ENCODE data around the gene FOXL3. TPM values are rescaled to one million over a fixed set of nuclear protein-coding genes. Genes with fewer than 3 reads are reported as not detected.

Gene FOXL3
- total RNA-seq, 1 experiment from 2014 or later, result not detected

GRCh38 chr7:304574-305409, 14.8 kb downstream of the FOXL3 start:
- POLR2A ChIA-PET, result no interaction called here
- no peak overlapping the region for H3K27ac ChIP-seq (ENCODE audit: low read depth, low read length)
- DNase-seq (ENCODE audit: low read depth, low spot score) (no peak), ATAC-seq (no peak)
- H3K9me2 ChIP-seq (ENCODE audit: insufficient read depth), result no peaks in the 10 kb centered on the region
- no peaks in the 10 kb centered on the region for H3K36me3 ChIP-seq (ENCODE audit: control insufficient read depth in 1 of 2, insufficient read depth in 2 of 2, low read length in 2 of 2)
- H3K4me1 ChIP-seq (ENCODE audit: control insufficient read depth in 1 of 2, insufficient read depth in 2 of 2, low read length in 2 of 2), result no peaks in the 10 kb centered on the region
- no peak for TF ChIP-seq ZFX (IDR thresholded peaks at IDR 0.05)
- H3K4me2 ChIP-seq (ENCODE audit: low read length), result no peak overlapping the region
- peaks cover 0 to 3% of the 10 kb centered on the region in 2 experiments; a peak in 2 of 4 replicates for H3K9me3 ChIP-seq (ENCODE audit: control insufficient read depth in 1 of 2, insufficient read depth in 1 of 2, low read depth in 1 of 2, low read length in 2 of 2)
- BruUV-seq (replicated peaks), result no TSS peak
- H3K4me3 ChIP-seq (replicated peaks in 1 of 2; ENCODE audit: low read depth in 1 of 2, low read length in 2 of 2), result no peak overlapping the region
- H3K27me3 ChIP-seq (ENCODE audit: insufficient read depth, low read length), result no peaks in the 10 kb centered on the region
- CTCF ChIA-PET, result no interaction called here
- H3K9ac ChIP-seq (ENCODE audit: low read length), result no peak overlapping the region
- RAD21 ChIA-PET (ENCODE audit: low non-redundant PET in 1 of 2, low total read pairs in 2 of 2, uncharacterized antibody in 2 of 2, unreplicated experiment in 2 of 2), result no interaction called here
- intact Hi-C loops (cut with micrococcal nuclease), result no loop called here
- H4K20me1 ChIP-seq (ENCODE audit: insufficient read depth), result no peaks in the 10 kb centered on the region
- no peaks in the 10 kb centered on the region for H3K79me2 ChIP-seq (ENCODE audit: insufficient read depth, low read length)
- H2AFZ ChIP-seq (ENCODE audit: low read depth, low read length, poor library complexity, severe bottlenecking), result no peak overlapping the region

GRCh38 chr7:305410-306151, 15.6 kb downstream of the FOXL3 start:
- Histone ChIP-seq H3K4me1 (ENCODE audit: control insufficient read depth in 1 of 2, insufficient read depth in 2 of 2, low read length in 2 of 2) (no peaks in the 10 kb centered on the region), H3K9ac (ENCODE audit: low read length) (no peak overlapping the region), H4K20me1 (ENCODE audit: insufficient read depth) (no peaks in the 10 kb centered on the region), H3K79me2 (ENCODE audit: insufficient read depth, low read length) (no peaks in the 10 kb centered on the region), H2AFZ (ENCODE audit: low read depth, low read length, poor library complexity, severe bottlenecking) (no peak overlapping the region), H3K27ac (ENCODE audit: low read depth, low read length) (no peak overlapping the region), H3K27me3 (ENCODE audit: insufficient read depth, low read length) (no peaks in the 10 kb centered on the region), H3K36me3 (ENCODE audit: control insufficient read depth in 1 of 2, insufficient read depth in 2 of 2, low read length in 2 of 2) (no peaks in the 10 kb centered on the region), H3K9me2 (ENCODE audit: insufficient read depth) (no peaks in the 10 kb centered on the region), H3K9me3 (ENCODE audit: control insufficient read depth in 1 of 2, insufficient read depth in 1 of 2, low read depth in 1 of 2, low read length in 2 of 2) (peaks cover 0 to 3% of the 10 kb centered on the region in 2 experiments; a peak in 2 of 4 replicates), H3K4me3 (replicated peaks in 1 of 2; ENCODE audit: low read depth in 1 of 2, low read length in 2 of 2) (no peak overlapping the region), H3K4me2 (ENCODE audit: low read length) (no peak overlapping the region)
- ChIA-PET RAD21 (ENCODE audit: low non-redundant PET in 1 of 2, low total read pairs in 2 of 2, uncharacterized antibody in 2 of 2, unreplicated experiment in 2 of 2) (no interaction called here), CTCF (no interaction called here), POLR2A (no interaction called here)
- intact Hi-C loops (cut with micrococcal nuclease), result no loop called here
- TF ChIP-seq ZNF274 (IDR thresholded peaks at IDR 0.05; ENCODE audit: low read depth, low read length) (no peak), POLR2AphosphoS5 (IDR thresholded peaks at IDR 0.05; ENCODE audit: low read depth, low read length) (no peak), YY1 (IDR thresholded peaks at IDR 0.05; ENCODE audit: extremely low read depth, insufficient replicate concordance, low read depth, low read length) (no peak), EZH2phosphoT487 (IDR thresholded peaks at IDR 0.05; ENCODE audit: borderline replicate concordance) (no peak), TCF7L2 (IDR thresholded peaks at IDR 0.05; ENCODE audit: borderline replicate concordance, extremely low read depth, insufficient read depth, insufficient read length) (no peak), ELF1 (IDR thresholded peaks at IDR 0.05; ENCODE audit: borderline replicate concordance, low read depth) (no peak), RAD21 (IDR thresholded peaks at IDR 0.05; ENCODE audit: low read depth) (no peak), CTCF (IDR thresholded peaks at IDR 0.05 in 2 of 3, conservative IDR thresholded peaks at IDR 0.05 in 1 of 3; ENCODE audit: borderline replicate concordance in 1 of 3, insufficient read depth in 1 of 3, low read depth in 2 of 3, low read length in 2 of 3) (no peak), POLR2A (IDR thresholded peaks at IDR 0.05; ENCODE audit: borderline replicate concordance, extremely low read depth, insufficient read depth, insufficient read length) (no peak), SRF (IDR thresholded peaks at IDR 0.05; ENCODE audit: low read depth) (no peak), CEBPB (IDR thresholded peaks at IDR 0.05; ENCODE audit: low read depth) (no peak)
- no TSS peak for BruUV-seq (replicated peaks)
- no peak for ATAC-seq
- no peak for DNase-seq (ENCODE audit: low read depth, low spot score)
